ENCODE measurements around the gene PTPRM.

- no peak for TF ChIP-seq EP300 (IDR thresholded peaks at IDR 0.05)
- TF ChIP-seq POLR2AphosphoS5 (IDR thresholded peaks at IDR 0.05): no peak
- TF ChIP-seq, protein P1, sequence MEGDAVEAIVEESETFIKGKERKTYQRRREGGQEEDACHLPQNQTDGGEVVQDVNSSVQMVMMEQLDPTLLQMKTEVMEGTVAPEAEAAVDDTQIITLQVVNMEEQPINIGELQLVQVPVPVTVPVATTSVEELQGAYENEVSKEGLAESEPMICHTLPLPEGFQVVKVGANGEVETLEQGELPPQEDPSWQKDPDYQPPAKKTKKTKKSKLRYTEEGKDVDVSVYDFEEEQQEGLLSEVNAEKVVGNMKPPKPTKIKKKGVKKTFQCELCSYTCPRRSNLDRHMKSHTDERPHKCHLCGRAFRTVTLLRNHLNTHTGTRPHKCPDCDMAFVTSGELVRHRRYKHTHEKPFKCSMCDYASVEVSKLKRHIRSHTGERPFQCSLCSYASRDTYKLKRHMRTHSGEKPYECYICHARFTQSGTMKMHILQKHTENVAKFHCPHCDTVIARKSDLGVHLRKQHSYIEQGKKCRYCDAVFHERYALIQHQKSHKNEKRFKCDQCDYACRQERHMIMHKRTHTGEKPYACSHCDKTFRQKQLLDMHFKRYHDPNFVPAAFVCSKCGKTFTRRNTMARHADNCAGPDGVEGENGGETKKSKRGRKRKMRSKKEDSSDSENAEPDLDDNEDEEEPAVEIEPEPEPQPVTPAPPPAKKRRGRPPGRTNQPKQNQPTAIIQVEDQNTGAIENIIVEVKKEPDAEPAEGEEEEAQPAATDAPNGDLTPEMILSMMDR (IDR thresholded peaks at IDR 0.05): no peak
- TF ChIP-seq POLR2A (IDR thresholded peaks at IDR 0.05; ENCODE audit: low read depth): no peak
These were observed 111.3 kb downstream of the PTPRM start for GRCh38 chr18:7678389-7678788.

Measured in esophagus muscularis mucosa (tissue), 4 donors.